Hematopoietic multipotent progenitor cell treated with erythropoietin and hydrocortisone succinate and interleukin-3 and kit ligand, for 4 days (in vitro differentiated cells): ENCODE results near the gene RNASEH2B.
A peak's percentile ranks its signal among the peaks of the same experiment; 100 is the strongest.

Experiments used
- DNase-seq: peaks from one replicate; pipeline ENCODE4 v3.0.0-alpha.2; 2015

Gene RNASEH2B

DNA sequence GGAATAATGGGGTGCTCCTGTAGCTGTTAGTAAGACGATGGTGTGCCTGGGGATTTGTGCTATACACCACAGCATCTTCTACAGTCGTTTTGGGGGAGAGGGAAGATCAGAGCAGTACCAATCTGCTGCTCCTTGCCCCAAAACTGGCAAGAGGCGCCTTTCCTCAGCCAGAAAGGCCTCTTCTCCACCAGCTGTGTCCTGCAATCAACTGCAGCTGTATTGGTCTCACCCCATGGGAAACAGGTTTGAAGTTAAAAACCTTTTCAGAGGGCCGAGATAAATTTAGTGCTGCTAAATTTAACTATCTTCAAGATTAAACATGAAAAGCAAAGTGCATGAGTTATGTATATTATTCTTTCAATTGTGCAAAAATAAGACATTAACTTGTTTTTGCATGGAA lies 1.2 kb upstream of the RNASEH2B start:
- no peak for DNase-seq

DNA sequence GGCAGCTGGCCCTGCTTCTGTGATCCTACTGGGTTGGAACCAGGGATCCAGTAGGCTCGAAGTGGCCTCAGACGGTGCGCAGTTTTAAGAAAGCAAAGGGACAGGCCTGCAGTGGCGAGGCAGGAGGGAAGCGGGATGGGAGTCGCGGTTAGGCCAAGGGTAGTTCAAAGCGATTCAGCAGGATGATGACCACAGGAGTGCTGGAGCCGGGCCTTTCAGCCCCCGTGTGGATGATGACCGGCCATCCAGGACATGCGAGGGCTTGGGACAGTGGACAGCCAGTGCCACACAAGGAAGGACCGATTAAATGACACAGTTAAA lies 854 bp downstream of the RNASEH2B start:
- DNase-seq = peak; percentile 65

DNA sequence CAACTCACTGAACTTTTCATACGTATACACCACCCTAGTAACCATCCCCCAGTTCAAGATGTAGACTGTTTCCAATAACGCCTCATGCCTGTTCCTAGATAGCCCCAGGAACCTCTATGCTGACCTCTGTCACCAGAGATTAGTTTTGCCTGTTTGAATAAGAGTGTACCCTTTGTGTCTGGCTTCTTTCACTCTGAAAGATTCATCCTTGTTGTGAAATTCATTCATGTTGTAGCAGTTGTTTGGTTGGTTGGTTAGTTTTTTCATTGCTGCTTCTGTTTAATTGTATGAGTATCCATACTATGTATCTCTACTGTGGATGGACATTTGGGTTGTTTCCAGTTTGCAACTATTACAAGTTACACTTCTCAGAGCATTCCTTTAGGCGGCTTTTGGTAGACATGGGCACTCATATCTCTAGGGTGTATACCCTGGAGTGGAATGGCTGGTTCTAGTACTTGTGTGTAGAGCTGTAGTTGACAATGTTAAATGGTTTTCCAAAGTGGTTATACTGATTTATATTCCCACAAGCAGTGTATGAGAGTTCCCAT lies 1.6 kb downstream of the RNASEH2B start:
- DNase-seq = peak; percentile 84

DNA sequence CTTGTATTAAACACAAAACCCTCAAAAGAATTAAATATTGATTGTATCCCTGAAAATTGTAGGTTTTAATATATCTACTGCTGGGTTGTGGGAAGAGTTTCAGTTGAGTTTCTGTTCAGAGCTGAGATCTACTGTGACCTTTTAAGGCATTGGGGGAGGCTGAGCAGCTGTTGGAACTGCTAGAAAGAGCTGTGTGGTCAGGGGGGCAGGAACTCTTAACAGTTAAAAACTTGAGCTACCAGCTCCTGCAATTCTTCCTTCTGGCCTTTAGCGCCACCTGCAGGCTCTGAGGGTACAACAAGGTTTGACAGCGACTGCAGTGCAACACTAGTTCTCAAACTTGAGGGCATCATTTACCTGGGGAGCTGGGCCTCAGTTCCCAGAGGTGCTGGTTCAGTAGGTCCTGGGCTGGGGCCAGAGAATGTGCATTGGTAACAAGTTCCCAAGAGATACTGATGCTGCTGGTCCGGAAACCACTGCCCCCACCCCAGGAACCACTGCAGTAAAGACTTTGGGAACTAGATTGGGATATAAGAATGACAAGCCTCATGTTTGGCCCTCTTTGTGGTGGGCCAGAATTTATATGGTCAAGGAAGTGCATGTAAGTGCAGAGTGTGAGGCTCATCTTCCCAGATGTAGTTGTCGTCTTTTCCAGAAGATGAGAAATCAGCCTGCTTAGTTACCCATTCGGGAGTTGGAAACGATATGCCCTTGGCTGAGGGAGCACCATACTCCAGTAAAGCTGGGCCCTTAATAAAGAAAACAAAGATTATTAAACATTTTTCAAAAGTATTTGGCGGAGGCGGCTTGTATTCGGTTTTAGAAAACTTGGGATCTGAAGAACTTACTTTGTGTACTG lies 2.6 kb downstream of the RNASEH2B start:
- peak; percentile 99 for DNase-seq

- peak; percentile 27 for DNase-seq
Measured at GRCh38 chr13:50912851-50913250, 3.3 kb downstream of the RNASEH2B start.

DNA sequence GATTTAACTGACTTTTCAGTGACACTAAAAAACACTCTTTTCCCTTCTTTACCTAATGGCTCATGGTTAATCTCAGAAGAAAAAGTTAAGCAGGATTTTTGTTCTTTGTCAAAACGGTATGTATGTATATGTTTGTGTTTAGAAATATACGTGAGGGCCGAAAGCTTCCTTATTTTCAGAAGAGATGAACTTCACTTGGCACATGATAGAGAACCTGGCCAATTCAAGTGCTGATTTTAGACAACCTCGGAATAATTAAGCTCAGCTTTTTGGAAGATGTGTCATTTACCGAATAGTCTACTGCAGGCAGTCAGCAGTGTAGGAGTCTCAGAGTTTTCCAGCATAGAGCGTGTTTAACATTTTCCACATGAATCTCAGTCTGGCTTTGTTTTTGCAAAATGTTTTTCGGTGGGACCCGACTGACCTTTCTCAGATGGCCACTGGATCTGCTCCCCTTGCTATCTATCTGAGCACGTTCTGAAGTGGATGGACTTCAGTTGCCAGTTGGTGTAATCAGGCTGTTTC lies 4.6 kb downstream of the RNASEH2B start:
- DNase-seq = no peak

GRCh38 chr13:50914848-50915247 lies 5.3 kb downstream of the RNASEH2B start:
- DNase-seq = peak; percentile 83

- DNase-seq = peak; percentile 68
Measured at GRCh38 chr13:50915565-50915964, 6.0 kb downstream of the RNASEH2B start.

GRCh38 chr13:50916701-50917184 lies 7.2 kb downstream of the RNASEH2B start:
- DNase-seq = peak; percentile 88

- no peak for DNase-seq
Measured at GRCh38 chr13:50917572-50917971, 8.0 kb downstream of the RNASEH2B start.

- no peak for DNase-seq
Measured at GRCh38 chr13:50918567-50918966, 9.0 kb downstream of the RNASEH2B start.

GRCh38 chr13:50919277-50919676 lies 9.7 kb downstream of the RNASEH2B start:
- DNase-seq = peak; percentile 41

- no peak for DNase-seq
Measured at GRCh38 chr13:50921706-50922105, 12.1 kb downstream of the RNASEH2B start.

- peak; percentile 33 for DNase-seq
Measured at GRCh38 chr13:50923272-50923671, 13.7 kb downstream of the RNASEH2B start.

DNA sequence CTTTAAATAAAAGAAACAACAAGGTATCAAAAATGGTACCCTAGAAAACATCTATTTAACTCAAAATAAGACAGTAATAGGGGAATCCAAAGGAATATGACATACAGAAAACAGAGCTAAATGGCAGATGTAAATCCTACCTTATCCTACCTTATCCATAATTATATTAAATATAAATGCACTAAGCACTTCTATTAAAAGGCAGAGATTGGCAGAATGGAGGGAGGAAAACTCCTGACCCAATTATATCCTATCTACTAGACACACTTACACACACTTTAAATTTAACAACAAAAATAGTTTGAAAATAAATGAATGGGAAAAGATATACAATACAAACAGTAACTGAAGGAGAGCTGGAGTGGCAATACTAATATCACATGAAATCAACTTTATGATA lies 14.4 kb downstream of the RNASEH2B start:
- DNase-seq = no peak

GRCh38 chr13:50927701-50928100 lies 18.1 kb downstream of the RNASEH2B start:
- peak; percentile 45 for DNase-seq

DNA sequence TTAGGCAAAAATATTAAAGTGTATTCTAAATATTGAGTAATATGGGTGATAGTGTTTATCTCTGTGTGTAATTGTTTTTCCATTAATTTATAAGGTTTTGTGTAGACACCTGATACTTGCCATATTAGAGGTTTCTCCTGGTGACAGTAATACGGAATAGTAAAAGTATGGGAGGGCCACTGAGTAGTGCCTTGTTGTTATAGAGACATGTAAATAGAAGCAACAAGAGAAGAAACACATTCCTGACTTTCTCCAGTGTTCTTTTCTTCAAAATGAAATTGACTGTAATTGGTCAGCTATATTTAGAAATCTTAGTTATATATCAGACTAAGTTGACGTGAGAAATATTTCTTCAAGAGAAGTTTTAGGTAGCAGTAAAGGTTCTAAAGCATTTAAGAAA lies 18.5 kb downstream of the RNASEH2B start:
- no peak for DNase-seq

GRCh38 chr13:50928659-50929462 lies 19.3 kb downstream of the RNASEH2B start:
- peak; percentile 92 for DNase-seq

DNA sequence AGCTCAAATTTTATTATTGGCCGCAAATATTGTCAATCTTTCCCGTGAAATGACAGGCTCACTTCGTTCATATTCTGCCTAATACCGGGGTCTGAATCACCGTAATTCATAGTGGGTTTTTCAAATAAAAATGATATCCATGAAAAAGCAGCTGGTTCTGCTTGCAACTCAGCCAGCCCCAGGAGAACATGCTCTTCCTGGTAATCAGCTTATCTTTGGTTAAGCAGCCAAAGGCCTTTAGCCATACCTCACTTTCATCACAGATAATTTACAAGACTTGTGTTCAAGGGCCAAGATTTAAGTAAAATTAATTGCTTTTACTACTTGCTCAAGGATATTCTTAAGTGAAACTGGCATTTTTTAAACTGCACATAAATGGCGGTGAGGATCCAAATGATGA lies 22.5 kb downstream of the RNASEH2B start:
- DNase-seq = peak; percentile 66

GRCh38 chr13:50934735-50935435 lies 25.3 kb downstream of the RNASEH2B start:
- DNase-seq = peak; percentile 25

GRCh38 chr13:50936679-50937078 lies 27.1 kb downstream of the RNASEH2B start:
- no peak for DNase-seq

DNA sequence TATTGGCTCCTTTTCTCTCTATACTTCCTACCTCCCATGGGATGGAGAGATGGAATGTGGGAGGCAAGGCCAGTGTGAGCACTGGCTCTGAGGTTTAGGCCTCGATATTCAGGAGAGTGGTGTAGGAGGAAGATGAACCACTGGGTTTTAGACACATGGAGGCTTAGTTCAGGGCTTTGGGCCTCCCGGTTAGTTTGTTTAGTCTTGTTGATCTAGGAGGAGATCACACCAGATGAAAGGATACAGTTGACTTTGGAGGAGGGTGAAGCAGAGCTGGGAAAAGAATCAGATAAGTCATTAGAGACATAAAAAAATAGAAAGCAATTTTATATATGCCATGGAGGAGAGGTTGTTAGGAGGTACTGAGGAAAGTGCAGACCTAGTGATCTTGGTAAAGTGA lies 30.9 kb downstream of the RNASEH2B start:
- DNase-seq = no peak

- no peak for DNase-seq
Measured at GRCh38 chr13:50941146-50941545, 31.6 kb downstream of the RNASEH2B start.
